OCI-LY1 (cell line): ENCODE results near the gene TMEM51.

Experiments
- EZH2 ChIP-seq: fragments of 200-600 bp; sonication (generic), shearing (Covaris generic); IDR thresholded peaks from 2 replicates; pipeline ENCODE4 v1.8.0; 2017; ENCODE audit warnings: borderline replicate concordance, mixed run types, mild to moderate bottlenecking, antibody characterized with exemption, low read length, moderate library complexity, mixed read lengths
- TF ChIP-seq, protein P1 (sequence below): fragments of 200-600 bp; sonication (generic), shearing (Covaris generic); IDR thresholded peaks from 2 replicates; pipeline ENCODE4 v1.5.1; 2017; ENCODE audit warnings: mild to moderate bottlenecking, antibody characterized with exemption, low read length, moderate library complexity, mixed read lengths

DNA sequence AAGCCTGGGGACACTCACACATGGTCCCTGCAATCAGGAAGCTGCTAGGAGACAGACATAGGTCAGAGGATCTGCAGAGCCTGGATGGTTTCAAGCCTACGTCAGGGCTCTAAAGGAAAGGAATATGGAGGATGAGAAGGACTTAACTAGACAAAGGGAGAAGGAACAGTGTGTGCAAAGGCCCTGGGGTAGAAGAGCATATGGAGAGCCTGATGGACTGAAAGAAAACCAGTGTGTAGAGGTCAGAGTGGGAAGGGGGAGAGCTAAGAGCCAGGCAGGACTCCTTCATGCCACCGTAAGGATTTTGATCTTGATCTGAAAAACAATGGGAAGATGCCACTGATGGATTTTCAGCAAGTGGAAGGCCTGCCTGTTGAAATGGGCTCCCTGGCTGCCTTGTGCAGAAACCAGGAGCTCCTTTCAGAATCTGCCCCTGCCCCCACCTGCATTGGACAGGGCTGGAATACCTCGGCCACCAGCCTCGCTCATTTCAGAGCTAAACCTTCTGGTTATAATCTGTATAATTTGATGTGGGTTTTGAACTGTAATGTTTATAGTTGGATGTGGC, 102.1 kb downstream of the TMEM51 start:
- TF ChIP-seq, protein P1, sequence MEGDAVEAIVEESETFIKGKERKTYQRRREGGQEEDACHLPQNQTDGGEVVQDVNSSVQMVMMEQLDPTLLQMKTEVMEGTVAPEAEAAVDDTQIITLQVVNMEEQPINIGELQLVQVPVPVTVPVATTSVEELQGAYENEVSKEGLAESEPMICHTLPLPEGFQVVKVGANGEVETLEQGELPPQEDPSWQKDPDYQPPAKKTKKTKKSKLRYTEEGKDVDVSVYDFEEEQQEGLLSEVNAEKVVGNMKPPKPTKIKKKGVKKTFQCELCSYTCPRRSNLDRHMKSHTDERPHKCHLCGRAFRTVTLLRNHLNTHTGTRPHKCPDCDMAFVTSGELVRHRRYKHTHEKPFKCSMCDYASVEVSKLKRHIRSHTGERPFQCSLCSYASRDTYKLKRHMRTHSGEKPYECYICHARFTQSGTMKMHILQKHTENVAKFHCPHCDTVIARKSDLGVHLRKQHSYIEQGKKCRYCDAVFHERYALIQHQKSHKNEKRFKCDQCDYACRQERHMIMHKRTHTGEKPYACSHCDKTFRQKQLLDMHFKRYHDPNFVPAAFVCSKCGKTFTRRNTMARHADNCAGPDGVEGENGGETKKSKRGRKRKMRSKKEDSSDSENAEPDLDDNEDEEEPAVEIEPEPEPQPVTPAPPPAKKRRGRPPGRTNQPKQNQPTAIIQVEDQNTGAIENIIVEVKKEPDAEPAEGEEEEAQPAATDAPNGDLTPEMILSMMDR, result no peak
- TF ChIP-seq EZH2, result no peak
